ENCODE measurements around the gene DONSON.

DNA sequence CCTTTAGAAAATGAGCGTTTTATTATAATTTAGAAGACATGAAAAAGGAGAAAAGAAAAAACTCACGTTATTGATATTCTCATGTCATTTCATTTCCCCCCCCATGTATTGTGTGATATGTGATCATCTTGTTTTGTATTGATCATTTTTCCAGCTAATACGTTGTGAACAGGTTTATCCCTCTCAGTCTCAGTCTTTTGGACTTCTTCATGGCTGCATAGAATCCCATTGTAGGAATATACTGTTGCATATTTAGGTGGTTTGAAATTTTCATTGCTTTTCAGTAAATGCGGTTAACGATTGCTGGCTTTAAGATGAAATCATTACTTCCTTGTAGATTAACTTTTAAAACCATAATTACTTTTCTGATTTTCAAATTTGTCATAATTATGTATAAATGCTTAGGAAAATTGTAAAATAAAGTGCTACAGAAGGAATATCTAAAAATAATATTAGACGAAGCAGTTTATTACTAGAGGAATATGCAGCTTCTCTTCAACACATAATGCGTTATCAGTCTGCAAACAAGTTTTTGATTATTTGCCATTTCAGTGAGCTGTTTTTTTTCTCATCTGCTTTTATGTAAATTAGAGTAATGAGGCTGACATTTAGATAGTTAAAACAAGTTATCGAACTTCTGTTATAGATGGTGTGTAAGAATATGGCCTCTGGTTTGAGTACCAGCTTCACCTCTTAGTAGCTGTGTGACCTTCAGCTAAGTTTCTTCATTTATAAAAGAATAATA lies 43.9 kb downstream of the DONSON start:
- TF ChIP-seq, protein P1, sequence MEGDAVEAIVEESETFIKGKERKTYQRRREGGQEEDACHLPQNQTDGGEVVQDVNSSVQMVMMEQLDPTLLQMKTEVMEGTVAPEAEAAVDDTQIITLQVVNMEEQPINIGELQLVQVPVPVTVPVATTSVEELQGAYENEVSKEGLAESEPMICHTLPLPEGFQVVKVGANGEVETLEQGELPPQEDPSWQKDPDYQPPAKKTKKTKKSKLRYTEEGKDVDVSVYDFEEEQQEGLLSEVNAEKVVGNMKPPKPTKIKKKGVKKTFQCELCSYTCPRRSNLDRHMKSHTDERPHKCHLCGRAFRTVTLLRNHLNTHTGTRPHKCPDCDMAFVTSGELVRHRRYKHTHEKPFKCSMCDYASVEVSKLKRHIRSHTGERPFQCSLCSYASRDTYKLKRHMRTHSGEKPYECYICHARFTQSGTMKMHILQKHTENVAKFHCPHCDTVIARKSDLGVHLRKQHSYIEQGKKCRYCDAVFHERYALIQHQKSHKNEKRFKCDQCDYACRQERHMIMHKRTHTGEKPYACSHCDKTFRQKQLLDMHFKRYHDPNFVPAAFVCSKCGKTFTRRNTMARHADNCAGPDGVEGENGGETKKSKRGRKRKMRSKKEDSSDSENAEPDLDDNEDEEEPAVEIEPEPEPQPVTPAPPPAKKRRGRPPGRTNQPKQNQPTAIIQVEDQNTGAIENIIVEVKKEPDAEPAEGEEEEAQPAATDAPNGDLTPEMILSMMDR (IDR thresholded peaks at IDR 0.05) = no peak
- no peak for TF ChIP-seq POLR2AphosphoS5 (IDR thresholded peaks at IDR 0.05)

All from prostate gland (tissue), 2 donors.